Mesothelial cell of epicardium (in vitro differentiated cells): ENCODE data around the gene FXYD5. TPM values are rescaled to one million over a fixed set of nuclear protein-coding genes. Genes with fewer than 3 reads are reported as not detected.
"Not testable (repeated sequence)": the region's sequence is repeated elsewhere in the genome, so short reads cannot be mapped to it uniquely, and the experiment has no call there.

Experiments
- DNase-seq, 2 experiments: peaks; one replicate each; pipeline ENCODE4 v3.0.0; 2021; ENCODE audit warnings: low spot score in 2 of 2; ENCODE audit not compliant: unreplicated experiment in 2 of 2
- H3K27ac Mint-ChIP-seq: 2 replicates; pipeline ENCODE4 v1.8.0; 2021; ENCODE audit warnings: mixed read lengths
- H3K27me3 Mint-ChIP-seq: 2 replicates; pipeline ENCODE4 v1.8.0; 2021; ENCODE audit warnings: low read depth, mixed read lengths
- H3K36me3 Mint-ChIP-seq: 2 replicates; pipeline ENCODE4 v1.8.0; 2021; ENCODE audit warnings: mixed read lengths
- H3K4me1 Mint-ChIP-seq: 2 replicates; pipeline ENCODE4 v1.8.0; 2021; ENCODE audit warnings: mixed read lengths
- H3K4me3 Mint-ChIP-seq: 2 replicates; pipeline ENCODE4 v1.8.0; 2021; ENCODE audit warnings: mild to moderate bottlenecking, moderate library complexity, mixed read lengths
- H3K9me3 Mint-ChIP-seq: 2 replicates; pipeline ENCODE4 v1.8.0; 2021; ENCODE audit warnings: mixed read lengths
- total RNA-seq: library from RNA; stranded (reverse); gene quantifications from 3 replicates; pipeline ENCODE4 v1.2.1, GENCODE V29; 2021
- TF ChIP-seq, protein P1 (sequence below): fragments of 200-600 bp; sonication (generic); IDR thresholded peaks from one replicate; pipeline ENCODE4 v1.5.0; 2021; ENCODE audit warnings: antibody characterized with exemption; ENCODE audit not compliant: unreplicated experiment

The FXYD5 gene
- total RNA-seq, 1 donor from 2014 or later, result 24.7 TPM

DNA sequence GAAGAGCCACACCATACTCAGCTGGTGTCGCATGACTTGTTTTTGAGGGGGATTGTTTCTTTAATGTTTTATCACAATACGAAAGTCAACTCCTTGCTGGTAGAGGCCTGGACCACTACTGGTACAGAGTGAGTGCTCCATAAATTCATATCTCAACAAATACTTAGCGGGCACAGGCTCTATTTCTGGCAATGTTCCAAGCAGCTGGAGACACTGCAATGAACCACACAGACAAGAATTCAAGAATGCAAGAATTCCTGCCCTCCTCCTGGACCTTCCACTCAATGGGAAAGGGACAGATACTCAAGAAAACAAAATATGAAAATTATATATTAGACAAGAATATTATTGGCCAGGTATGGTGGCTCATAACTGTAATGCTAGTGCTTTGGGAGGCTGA lies 5.1 kb upstream of the FXYD5 start:
- H3K27ac Mint-ChIP-seq, result no peak overlapping the region
- H3K9me3 Mint-ChIP-seq, result no peaks in the 10 kb centered on the region
- H3K4me1 Mint-ChIP-seq, result peaks cover 29% of the 10 kb centered on the region
- no peaks in the 10 kb centered on the region for H3K36me3 Mint-ChIP-seq
- no peak for DNase-seq
- peaks cover 24% of the 10 kb centered on the region for H3K27me3 Mint-ChIP-seq
- TF ChIP-seq, protein P1, sequence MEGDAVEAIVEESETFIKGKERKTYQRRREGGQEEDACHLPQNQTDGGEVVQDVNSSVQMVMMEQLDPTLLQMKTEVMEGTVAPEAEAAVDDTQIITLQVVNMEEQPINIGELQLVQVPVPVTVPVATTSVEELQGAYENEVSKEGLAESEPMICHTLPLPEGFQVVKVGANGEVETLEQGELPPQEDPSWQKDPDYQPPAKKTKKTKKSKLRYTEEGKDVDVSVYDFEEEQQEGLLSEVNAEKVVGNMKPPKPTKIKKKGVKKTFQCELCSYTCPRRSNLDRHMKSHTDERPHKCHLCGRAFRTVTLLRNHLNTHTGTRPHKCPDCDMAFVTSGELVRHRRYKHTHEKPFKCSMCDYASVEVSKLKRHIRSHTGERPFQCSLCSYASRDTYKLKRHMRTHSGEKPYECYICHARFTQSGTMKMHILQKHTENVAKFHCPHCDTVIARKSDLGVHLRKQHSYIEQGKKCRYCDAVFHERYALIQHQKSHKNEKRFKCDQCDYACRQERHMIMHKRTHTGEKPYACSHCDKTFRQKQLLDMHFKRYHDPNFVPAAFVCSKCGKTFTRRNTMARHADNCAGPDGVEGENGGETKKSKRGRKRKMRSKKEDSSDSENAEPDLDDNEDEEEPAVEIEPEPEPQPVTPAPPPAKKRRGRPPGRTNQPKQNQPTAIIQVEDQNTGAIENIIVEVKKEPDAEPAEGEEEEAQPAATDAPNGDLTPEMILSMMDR, result no peak
- no peak overlapping the region for H3K4me3 Mint-ChIP-seq

DNA sequence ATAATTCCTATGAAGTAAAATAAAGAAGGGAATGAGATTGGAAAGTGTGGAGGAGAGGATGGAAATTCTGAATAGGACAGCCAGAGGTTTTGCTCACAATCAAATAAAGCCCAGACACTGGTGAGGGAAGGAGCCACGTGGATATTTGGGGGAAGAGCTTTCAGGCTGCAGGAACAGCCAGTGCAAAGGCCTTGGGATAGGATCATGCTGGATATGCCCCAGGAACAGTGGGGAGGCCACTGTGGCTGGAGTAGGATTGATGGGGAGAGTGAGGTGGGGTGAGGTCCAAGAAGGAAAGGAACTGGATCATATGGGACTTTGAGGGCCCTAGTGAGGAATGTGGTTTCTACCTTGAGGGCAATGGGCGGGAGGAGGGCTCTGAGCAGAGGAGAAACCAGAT lies 4.1 kb upstream of the FXYD5 start:
- no peaks in the 10 kb centered on the region for H3K9me3 Mint-ChIP-seq
- H3K27ac Mint-ChIP-seq, result no peak overlapping the region
- no peak overlapping the region for H3K4me3 Mint-ChIP-seq
- H3K36me3 Mint-ChIP-seq, result no peaks in the 10 kb centered on the region
- TF ChIP-seq, protein P1, result no peak
- no peak for DNase-seq
- peaks cover 22% of the 10 kb centered on the region for H3K27me3 Mint-ChIP-seq
- peaks cover 30% of the 10 kb centered on the region for H3K4me1 Mint-ChIP-seq

DNA sequence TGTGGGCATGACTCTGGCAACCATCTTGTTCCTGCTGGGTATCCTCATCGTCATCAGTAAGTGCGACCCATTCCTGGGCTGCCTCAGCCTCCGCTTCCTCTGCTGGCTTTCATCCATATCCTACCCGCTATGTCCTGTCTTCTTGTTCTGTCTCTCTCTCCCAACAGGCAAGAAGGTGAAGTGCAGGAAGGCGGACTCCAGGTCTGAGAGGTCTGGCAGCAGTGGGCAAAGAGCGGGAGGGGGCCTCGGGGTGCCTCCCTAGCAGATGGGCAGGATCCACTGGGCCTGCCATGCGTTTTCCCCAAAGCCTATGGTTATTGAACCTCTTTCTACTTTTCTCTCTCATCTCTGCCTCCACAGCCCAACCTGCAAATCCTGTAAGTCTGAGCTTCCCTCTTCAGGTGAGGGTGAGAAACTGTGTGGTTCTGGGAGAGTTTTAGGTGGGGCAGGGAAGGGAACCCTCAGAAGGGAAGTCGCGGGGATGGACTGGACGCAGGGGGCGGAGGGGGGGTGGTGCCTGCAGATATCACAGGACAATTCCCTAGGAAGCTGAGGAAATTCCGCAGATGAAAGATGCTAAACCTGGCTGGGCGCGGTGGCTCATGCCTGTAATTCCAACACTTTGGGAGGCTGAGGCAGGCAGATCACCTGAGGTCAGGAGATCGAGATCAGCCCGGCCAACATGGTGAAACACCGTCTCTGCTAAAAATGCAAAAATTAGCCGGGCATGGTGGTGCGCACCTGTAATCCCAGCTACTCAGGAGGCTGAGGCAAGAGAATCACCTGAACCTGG lies 3.1 kb upstream of the FXYD5 start:
- Mint-ChIP-seq H3K27me3 (peaks cover 31% of the 10 kb centered on the region), H3K36me3 (no peaks in the 10 kb centered on the region), H3K27ac (no peak overlapping the region), H3K9me3 (no peaks in the 10 kb centered on the region), H3K4me3 (no peak overlapping the region), H3K4me1 (peaks cover 30% of the 10 kb centered on the region)
- TF ChIP-seq, protein P1, result no peak
- DNase-seq, result no peak

DNA sequence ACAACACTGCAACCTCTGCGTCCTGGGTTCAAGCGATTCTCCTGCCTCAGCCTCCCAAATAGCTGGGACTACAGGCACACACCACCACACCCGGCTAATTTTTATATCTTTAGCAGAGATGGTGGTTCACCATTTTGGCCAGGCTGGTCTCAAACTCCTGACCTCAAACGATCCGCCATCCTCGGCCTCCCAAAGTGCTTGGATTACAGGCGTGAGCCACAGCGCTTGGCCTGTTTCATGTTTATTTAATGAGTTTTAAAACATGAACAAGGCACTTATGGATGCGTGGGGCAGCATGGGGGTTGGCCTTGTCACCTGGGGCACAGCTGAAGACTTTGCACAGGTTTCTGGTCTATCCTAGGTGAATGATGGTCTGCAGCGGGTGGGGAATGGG lies 1.4 kb upstream of the FXYD5 start:
- peaks cover 33% of the 10 kb centered on the region for H3K27me3 Mint-ChIP-seq
- peaks cover 30% of the 10 kb centered on the region for H3K4me1 Mint-ChIP-seq
- H3K4me3 Mint-ChIP-seq, result peak overlapping the region; percentile 37
- DNase-seq, H3K36me3 Mint-ChIP-seq, H3K9me3 Mint-ChIP-seq, H3K27ac Mint-ChIP-seq: not testable (repeated sequence)

DNA sequence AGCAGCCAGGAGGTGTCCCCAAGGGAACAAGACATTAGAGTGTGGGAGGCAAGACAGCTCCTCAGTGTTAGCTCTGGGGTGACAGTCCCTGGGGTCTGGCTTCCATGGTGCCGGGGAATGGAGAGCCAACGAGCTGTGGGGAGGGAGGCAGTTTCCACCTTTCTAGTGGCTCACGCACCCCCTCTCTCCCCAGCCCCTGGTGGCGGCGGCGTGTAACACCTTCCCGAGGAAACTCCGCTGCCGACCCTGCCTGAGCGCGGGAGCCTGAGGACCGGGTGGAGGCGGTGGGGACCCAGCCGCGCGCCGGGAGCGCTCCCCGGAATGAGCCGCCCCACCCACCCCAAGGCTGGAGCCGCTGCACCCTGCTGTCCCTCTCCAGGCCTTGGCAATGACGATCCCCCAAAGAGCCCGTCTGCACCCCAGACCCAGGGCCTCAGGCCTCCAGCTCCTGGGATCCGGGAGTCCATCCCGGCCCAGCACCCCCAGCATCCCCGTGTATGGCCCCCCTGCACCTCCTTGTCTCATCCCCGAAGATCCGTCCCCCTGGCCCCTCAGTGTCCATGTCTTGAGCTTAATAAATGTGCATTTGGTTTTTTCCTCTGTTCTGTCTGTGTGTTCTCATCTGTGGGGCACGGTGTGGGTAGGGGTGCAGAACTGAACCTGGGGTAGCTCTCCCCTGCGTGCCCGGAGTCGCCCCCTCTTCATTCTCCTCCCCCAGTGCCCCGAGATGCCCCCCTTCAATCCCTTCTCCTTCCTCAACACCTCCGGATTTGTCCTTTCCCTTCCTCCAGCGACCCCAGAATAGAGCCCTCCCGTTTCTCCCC lies 622 bp upstream of the FXYD5 start:
- DNase-seq, result peak; percentile 56 to 71
- H3K4me3 Mint-ChIP-seq, result peak overlapping the region; percentile 82
- H3K27ac Mint-ChIP-seq, result no peak overlapping the region
- peaks cover 3% of the 10 kb centered on the region for H3K36me3 Mint-ChIP-seq
- peaks cover 30% of the 10 kb centered on the region for H3K4me1 Mint-ChIP-seq
- peaks cover 33% of the 10 kb centered on the region for H3K27me3 Mint-ChIP-seq
- TF ChIP-seq, protein P1, result peak; percentile 88
- no peaks in the 10 kb centered on the region for H3K9me3 Mint-ChIP-seq

DNA sequence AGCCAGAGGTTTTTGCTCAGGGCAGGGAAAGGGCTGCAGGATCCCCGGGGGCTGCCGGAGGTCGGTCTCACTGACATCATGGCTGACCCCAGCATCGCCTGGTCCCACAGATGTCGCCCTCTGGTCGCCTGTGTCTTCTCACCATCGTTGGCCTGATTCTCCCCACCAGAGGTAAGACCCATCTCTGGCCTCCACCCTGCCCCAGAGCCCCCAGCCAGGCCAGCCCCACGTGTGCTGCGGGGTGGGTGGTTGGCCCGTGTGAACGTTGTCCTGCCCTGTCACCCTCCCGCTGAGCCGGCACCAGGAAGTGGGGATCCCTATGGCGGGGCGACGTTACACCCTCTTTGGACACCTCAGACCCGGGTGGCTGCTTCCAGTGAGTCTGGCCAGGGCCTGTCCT lies 906 bp downstream of the FXYD5 start:
- Mint-ChIP-seq H3K27me3 (peaks cover 33% of the 10 kb centered on the region), H3K36me3 (peaks cover 3% of the 10 kb centered on the region), H3K27ac (no peak overlapping the region), H3K4me3 (peak overlapping the region; percentile 82), H3K9me3 (no peaks in the 10 kb centered on the region), H3K4me1 (peaks cover 26% of the 10 kb centered on the region)
- TF ChIP-seq, protein P1, result no peak
- no peak for DNase-seq
